Measurements from ENCODE around the gene MRPL41.
"Not testable (repeated sequence)": the region's sequence is repeated elsewhere in the genome, so short reads cannot be mapped to it uniquely, and the experiment has no call there.

The MRPL41 gene

GRCh38 chr9:137522746-137523455 lies 28.8 kb upstream of the MRPL41 start:
- Histone ChIP-seq H3K27me3 (ENCODE audit: control insufficient read depth in 2 of 2, insufficient read depth in 2 of 2, low read length in 2 of 2) (no peaks in the 10 kb centered on the region), H3K36me3 (ENCODE audit: control insufficient read depth in 2 of 2, insufficient read depth in 2 of 2, low read length in 2 of 2) (peaks cover 0 to 5% of the 10 kb centered on the region in 2 donors), H3K27ac (ENCODE audit: low read depth in 2 of 2, low read length in 2 of 2) (no peak overlapping the region), H3K9ac (ENCODE audit: low read depth in 1 of 2, low read length in 2 of 2) (no peak overlapping the region), H3K9me3 (ENCODE audit: control insufficient read depth in 2 of 2, low read length in 2 of 2) (no peaks in the 10 kb centered on the region), H3K4me1 (ENCODE audit: control insufficient read depth in 2 of 2, insufficient read depth in 2 of 2, low read length in 2 of 2) (no peaks in the 10 kb centered on the region), H3K4me3 (ENCODE audit: low read length in 2 of 2) (no peak overlapping the region)

- Histone ChIP-seq H3K4me1 (ENCODE audit: control insufficient read depth in 2 of 2, insufficient read depth in 2 of 2, low read length in 2 of 2) (no peaks in the 10 kb centered on the region), H3K27ac (ENCODE audit: low read depth in 2 of 2, low read length in 2 of 2) (no peak overlapping the region), H3K27me3 (ENCODE audit: control insufficient read depth in 2 of 2, insufficient read depth in 2 of 2, low read length in 2 of 2) (no peaks in the 10 kb centered on the region), H3K36me3 (ENCODE audit: control insufficient read depth in 2 of 2, insufficient read depth in 2 of 2, low read length in 2 of 2) (peaks cover 0 to 5% of the 10 kb centered on the region in 2 donors), H3K4me3 (ENCODE audit: low read length in 2 of 2) (no peak overlapping the region), H3K9me3 (ENCODE audit: control insufficient read depth in 2 of 2, low read length in 2 of 2) (no peaks in the 10 kb centered on the region), H3K9ac (ENCODE audit: low read depth in 1 of 2, low read length in 2 of 2) (no peak overlapping the region)
These were observed 27.3 kb upstream of the MRPL41 start for GRCh38 chr9:137524161-137524980.

GRCh38 chr9:137524981-137525317 lies 26.7 kb upstream of the MRPL41 start:
- no peaks in the 10 kb centered on the region for H3K36me3 ChIP-seq (ENCODE audit: control insufficient read depth in 2 of 2, insufficient read depth in 2 of 2, low read length in 2 of 2)
- H3K9ac ChIP-seq (ENCODE audit: low read depth in 1 of 2, low read length in 2 of 2) = no peak overlapping the region
- H3K4me3 ChIP-seq (ENCODE audit: low read length in 2 of 2) = no peak overlapping the region
- H3K27ac ChIP-seq (ENCODE audit: low read depth in 2 of 2, low read length in 2 of 2) = no peak overlapping the region
- H3K9me3 ChIP-seq (ENCODE audit: control insufficient read depth in 2 of 2, low read length in 2 of 2) = no peaks in the 10 kb centered on the region
- H3K27me3 ChIP-seq (ENCODE audit: control insufficient read depth in 2 of 2, insufficient read depth in 2 of 2, low read length in 2 of 2) = no peaks in the 10 kb centered on the region
- no peaks in the 10 kb centered on the region for H3K4me1 ChIP-seq (ENCODE audit: control insufficient read depth in 2 of 2, insufficient read depth in 2 of 2, low read length in 2 of 2)

DNA sequence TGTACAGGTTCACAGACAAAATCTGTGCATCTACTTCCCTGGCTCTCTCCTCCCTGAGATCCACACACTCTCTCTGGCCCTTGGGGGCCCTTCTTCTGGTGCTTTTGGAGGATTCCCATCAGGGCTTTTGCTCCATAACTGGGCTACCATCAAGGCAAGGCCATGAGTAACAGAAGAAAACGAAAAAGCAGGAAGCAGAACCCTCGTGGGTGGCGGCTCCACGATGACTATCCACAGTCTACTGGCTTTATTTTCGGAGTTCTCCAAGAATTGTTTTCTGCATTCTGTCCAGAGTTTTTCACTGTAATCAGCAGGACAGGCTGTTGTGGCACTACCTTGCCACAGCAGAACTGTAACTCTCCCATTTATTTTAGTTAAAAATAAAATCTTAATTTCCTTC lies 21.3 kb upstream of the MRPL41 start:
- no peaks in the 10 kb centered on the region for H3K27me3 ChIP-seq (ENCODE audit: control insufficient read depth in 2 of 2, insufficient read depth in 2 of 2, low read length in 2 of 2)
- H3K9me3 ChIP-seq (ENCODE audit: control insufficient read depth in 2 of 2, low read length in 2 of 2) = no peaks in the 10 kb centered on the region
- H3K36me3 ChIP-seq (ENCODE audit: control insufficient read depth in 2 of 2, insufficient read depth in 2 of 2, low read length in 2 of 2) = no peaks in the 10 kb centered on the region
- no peak overlapping the region for H3K27ac ChIP-seq (ENCODE audit: low read depth in 2 of 2, low read length in 2 of 2)
- H3K9ac ChIP-seq (ENCODE audit: low read depth in 1 of 2, low read length in 2 of 2) = no peak overlapping the region
- peaks cover 4 to 12% of the 10 kb centered on the region in 2 donors for H3K4me1 ChIP-seq (ENCODE audit: control insufficient read depth in 2 of 2, insufficient read depth in 2 of 2, low read length in 2 of 2)
- no peak overlapping the region for H3K4me3 ChIP-seq (ENCODE audit: low read length in 2 of 2)

DNA sequence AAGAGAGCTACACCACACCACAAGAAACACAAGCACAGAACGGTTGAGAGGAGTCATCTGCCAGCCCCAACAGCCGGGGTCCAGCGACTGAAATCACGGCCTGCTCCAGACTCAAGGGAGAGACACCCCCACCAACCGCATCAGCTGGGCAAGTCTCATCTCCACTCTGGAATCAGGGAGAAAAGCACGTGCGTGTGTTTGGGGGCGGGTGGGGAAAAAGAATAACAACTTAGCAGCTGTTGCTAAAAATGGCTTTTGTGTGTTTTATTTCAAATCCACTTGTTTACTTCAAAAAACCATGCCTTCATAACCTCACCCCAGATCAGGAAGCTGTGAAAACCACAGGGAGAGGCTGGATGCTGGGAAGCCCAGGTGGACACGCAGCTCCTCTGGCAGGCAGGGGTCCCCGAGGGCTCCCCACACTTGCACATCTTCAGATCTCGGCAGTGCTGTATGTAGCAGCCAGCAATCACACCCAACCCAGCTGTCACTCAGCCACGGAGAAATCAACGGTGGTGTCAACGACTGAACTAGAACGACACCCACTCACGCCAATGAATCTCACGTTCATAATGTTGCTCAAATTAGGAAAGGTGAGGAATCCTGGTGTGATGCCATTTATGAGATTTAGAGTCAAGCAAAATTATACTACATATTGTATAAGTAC lies 20.4 kb upstream of the MRPL41 start:
- Histone ChIP-seq H3K9ac (ENCODE audit: low read depth in 1 of 2, low read length in 2 of 2) (no peak overlapping the region), H3K4me3 (ENCODE audit: low read length in 2 of 2) (no peak overlapping the region), H3K27ac (ENCODE audit: low read depth in 2 of 2, low read length in 2 of 2) (no peak overlapping the region)

DNA sequence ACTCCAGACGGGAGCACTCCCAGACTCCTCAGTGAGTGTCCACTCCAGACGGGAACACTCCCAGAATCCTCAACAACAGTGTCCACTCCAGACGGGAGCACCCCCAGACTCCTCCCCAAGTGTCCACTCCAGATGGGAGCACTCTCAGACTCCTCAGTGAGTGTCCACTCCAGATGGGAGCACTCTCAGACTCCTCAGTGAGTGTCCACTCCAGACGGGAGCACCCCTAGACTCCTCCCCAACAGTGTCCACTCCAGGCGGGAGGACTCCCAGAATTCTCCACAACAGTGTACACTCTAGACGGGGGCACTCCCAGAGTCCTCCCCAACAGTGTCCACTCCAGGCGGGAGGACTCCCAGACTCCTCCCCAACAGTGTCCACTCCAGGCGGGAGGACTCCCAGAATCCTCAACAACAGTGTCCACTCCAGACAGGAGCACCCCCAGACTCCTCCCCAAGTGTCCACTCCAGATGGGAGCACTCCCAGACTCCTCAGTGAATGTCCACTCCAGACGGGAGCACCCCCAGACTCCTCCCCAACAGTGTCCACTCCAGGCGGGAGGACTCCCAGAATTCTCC lies 18.7 kb upstream of the MRPL41 start:
- not testable (repeated sequence) for H3K36me3 ChIP-seq (ENCODE audit: control insufficient read depth in 2 of 2, insufficient read depth in 2 of 2, low read length in 2 of 2); H3K27ac ChIP-seq (ENCODE audit: low read depth in 2 of 2, low read length in 2 of 2); H3K9me3 ChIP-seq (ENCODE audit: control insufficient read depth in 2 of 2, low read length in 2 of 2); H3K27me3 ChIP-seq (ENCODE audit: control insufficient read depth in 2 of 2, insufficient read depth in 2 of 2, low read length in 2 of 2); H3K9ac ChIP-seq (ENCODE audit: low read depth in 1 of 2, low read length in 2 of 2); H3K4me3 ChIP-seq (ENCODE audit: low read length in 2 of 2)
- H3K4me1 ChIP-seq (ENCODE audit: control insufficient read depth in 2 of 2, insufficient read depth in 2 of 2, low read length in 2 of 2) = peaks cover 4 to 12% of the 10 kb centered on the region in 2 donors

More for the DNA sequence above, 20.4 kb upstream of the MRPL41 start:
- H3K4me1 ChIP-seq (ENCODE audit: control insufficient read depth in 2 of 2, insufficient read depth in 2 of 2, low read length in 2 of 2) = peaks cover 4 to 12% of the 10 kb centered on the region in 2 donors
- H3K9me3 ChIP-seq (ENCODE audit: control insufficient read depth in 2 of 2, low read length in 2 of 2) = no peaks in the 10 kb centered on the region
- no peaks in the 10 kb centered on the region for H3K27me3 ChIP-seq (ENCODE audit: control insufficient read depth in 2 of 2, insufficient read depth in 2 of 2, low read length in 2 of 2)
- no peaks in the 10 kb centered on the region for H3K36me3 ChIP-seq (ENCODE audit: control insufficient read depth in 2 of 2, insufficient read depth in 2 of 2, low read length in 2 of 2)

DNA sequence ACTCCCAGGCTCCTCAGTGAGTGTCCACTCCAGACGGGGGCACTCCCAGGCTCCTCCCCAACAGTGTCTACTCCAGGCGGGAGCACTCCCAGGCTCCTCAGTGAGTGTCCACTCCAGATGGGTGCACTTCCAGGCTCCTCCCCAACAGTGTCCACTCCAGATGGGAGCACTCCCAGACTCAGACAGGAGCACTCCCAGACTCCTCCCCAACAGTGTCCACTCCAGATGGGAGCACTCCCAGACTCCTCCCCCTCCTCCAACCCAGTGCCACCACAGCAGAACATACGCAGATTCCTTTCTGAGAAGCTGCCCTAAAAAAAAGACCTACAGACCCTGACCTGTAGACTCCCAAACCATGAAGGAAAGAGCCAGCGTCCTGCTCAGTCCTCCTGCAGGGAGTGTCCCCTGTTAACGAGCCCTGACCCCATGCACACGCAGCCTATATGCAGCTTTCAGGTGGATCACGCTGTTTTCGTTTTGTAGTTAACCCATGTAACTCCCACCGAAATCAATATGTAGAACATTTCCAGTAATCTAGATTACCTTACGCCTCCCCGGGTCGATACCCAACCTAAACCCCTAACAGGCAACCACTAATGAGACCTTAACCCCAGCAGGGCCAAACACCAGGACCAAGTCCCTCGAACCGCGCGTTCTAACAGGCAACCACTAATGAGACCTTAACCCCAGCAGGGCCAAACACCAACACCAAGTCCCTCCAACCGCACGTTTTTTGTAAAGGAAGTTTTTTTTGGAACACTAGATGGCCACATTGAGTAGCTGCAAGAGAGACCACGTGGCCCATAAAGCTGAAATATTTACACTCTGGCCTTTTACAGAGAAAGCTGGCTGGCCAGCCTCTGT lies 17.2 kb upstream of the MRPL41 start:
- H3K36me3 ChIP-seq (ENCODE audit: control insufficient read depth in 2 of 2, insufficient read depth in 2 of 2, low read length in 2 of 2) = no peaks in the 10 kb centered on the region
- H3K9ac ChIP-seq (ENCODE audit: low read depth in 1 of 2, low read length in 2 of 2) = no peak overlapping the region
- no peaks in the 10 kb centered on the region for H3K9me3 ChIP-seq (ENCODE audit: control insufficient read depth in 2 of 2, low read length in 2 of 2)
- no peak overlapping the region for H3K4me3 ChIP-seq (ENCODE audit: low read length in 2 of 2)
- no peak overlapping the region for H3K27ac ChIP-seq (ENCODE audit: low read depth in 2 of 2, low read length in 2 of 2)
- H3K4me1 ChIP-seq (ENCODE audit: control insufficient read depth in 2 of 2, insufficient read depth in 2 of 2, low read length in 2 of 2) = peaks cover 4 to 12% of the 10 kb centered on the region in 2 donors
- no peaks in the 10 kb centered on the region for H3K27me3 ChIP-seq (ENCODE audit: control insufficient read depth in 2 of 2, insufficient read depth in 2 of 2, low read length in 2 of 2)

GRCh38 chr9:137535120-137535428 lies 16.6 kb upstream of the MRPL41 start:
- Histone ChIP-seq H3K4me3 (ENCODE audit: low read length in 2 of 2) (no peak overlapping the region), H3K9me3 (ENCODE audit: control insufficient read depth in 2 of 2, low read length in 2 of 2) (no peaks in the 10 kb centered on the region), H3K27me3 (ENCODE audit: control insufficient read depth in 2 of 2, insufficient read depth in 2 of 2, low read length in 2 of 2) (no peaks in the 10 kb centered on the region), H3K9ac (ENCODE audit: low read depth in 1 of 2, low read length in 2 of 2) (no peak overlapping the region), H3K27ac (ENCODE audit: low read depth in 2 of 2, low read length in 2 of 2) (no peak overlapping the region), H3K4me1 (ENCODE audit: control insufficient read depth in 2 of 2, insufficient read depth in 2 of 2, low read length in 2 of 2) (peaks cover 4 to 12% of the 10 kb centered on the region in 2 donors), H3K36me3 (ENCODE audit: control insufficient read depth in 2 of 2, insufficient read depth in 2 of 2, low read length in 2 of 2) (no peaks in the 10 kb centered on the region)

GRCh38 chr9:137536594-137537131 lies 15.0 kb upstream of the MRPL41 start:
- H3K36me3 ChIP-seq (ENCODE audit: control insufficient read depth in 2 of 2, insufficient read depth in 2 of 2, low read length in 2 of 2); H3K4me3 ChIP-seq (ENCODE audit: low read length in 2 of 2); H3K4me1 ChIP-seq (ENCODE audit: control insufficient read depth in 2 of 2, insufficient read depth in 2 of 2, low read length in 2 of 2); H3K9me3 ChIP-seq (ENCODE audit: control insufficient read depth in 2 of 2, low read length in 2 of 2); H3K9ac ChIP-seq (ENCODE audit: low read depth in 1 of 2, low read length in 2 of 2); H3K27ac ChIP-seq (ENCODE audit: low read depth in 2 of 2, low read length in 2 of 2); H3K27me3 ChIP-seq (ENCODE audit: control insufficient read depth in 2 of 2, insufficient read depth in 2 of 2, low read length in 2 of 2): not testable (repeated sequence)
